ENCODE results near the gene KIFC3.

Gene KIFC3

GRCh38 chr16:57769541-57770145, 32.6 kb downstream of the KIFC3 start:
- no peak for TF ChIP-seq CTCF (IDR thresholded peaks at IDR 0.05; ENCODE audit: low read depth, low read length, missing control alignments)
- no peak overlapping the region for H3K4me3 ChIP-seq (ENCODE audit: low read depth, low read length)
- DNase-seq (ENCODE audit: low read depth), result no peak

GRCh38 chr16:57766714-57767348, 35.5 kb downstream of the KIFC3 start:
- no peak for TF ChIP-seq CTCF (IDR thresholded peaks at IDR 0.05; ENCODE audit: low read depth, low read length, missing control alignments)
- DNase-seq (ENCODE audit: low read depth), result no peak

GRCh38 chr16:57765160-57765728, 37.0 kb downstream of the KIFC3 start:
- no peak overlapping the region for H3K4me3 ChIP-seq (ENCODE audit: low read depth, low read length)
- no peak for TF ChIP-seq CTCF (IDR thresholded peaks at IDR 0.05; ENCODE audit: low read depth, low read length, missing control alignments)
- DNase-seq (ENCODE audit: low read depth), result no peak

More at GRCh38 chr16:57766714-57767348, 35.5 kb downstream of the KIFC3 start:
- H3K4me3 ChIP-seq (ENCODE audit: low read depth, low read length), result no peak overlapping the region

GRCh38 chr16:57764341-57765159, 37.7 kb downstream of the KIFC3 start:
- no peak overlapping the region for H3K4me3 ChIP-seq (ENCODE audit: low read depth, low read length)
- TF ChIP-seq CTCF (IDR thresholded peaks at IDR 0.05; ENCODE audit: low read depth, low read length, missing control alignments), result no peak
- DNase-seq (ENCODE audit: low read depth), result peak; percentile 26

- no peak for TF ChIP-seq CTCF (IDR thresholded peaks at IDR 0.05; ENCODE audit: low read depth, low read length, missing control alignments)
- DNase-seq (ENCODE audit: low read depth), result no peak
- no peak overlapping the region for H3K4me3 ChIP-seq (ENCODE audit: low read depth, low read length)
These were observed 38.3 kb downstream of the KIFC3 start for GRCh38 chr16:57764006-57764340.

GRCh38 chr16:57763285-57764005, 38.8 kb downstream of the KIFC3 start:
- TF ChIP-seq CTCF (IDR thresholded peaks at IDR 0.05; ENCODE audit: low read depth, low read length, missing control alignments), result no peak
- DNase-seq (ENCODE audit: low read depth), result no peak
- no peak overlapping the region for H3K4me3 ChIP-seq (ENCODE audit: low read depth, low read length)

All from GM12864 (cell line).